ENCODE measurements around the gene UBE2S.
"Not testable (repeated sequence)": the region's sequence is repeated elsewhere in the genome, so short reads cannot be mapped to it uniquely, and the experiment has no call there.

The UBE2S gene

GRCh38 chr19:55440411-55441105 lies 33.0 kb upstream of the UBE2S start:
- in situ Hi-C loops (cut with HindIII; ENCODE audit: low sequenced_read_pairs), result no loop called here

- in situ Hi-C loops (cut with HindIII; ENCODE audit: low sequenced_read_pairs), result no loop called here
Measured at GRCh38 chr19:55439052-55439451, 31.5 kb upstream of the UBE2S start.

- in situ Hi-C loops (cut with HindIII; ENCODE audit: low sequenced_read_pairs), result no loop called here
Measured at GRCh38 chr19:55437410-55437809, 29.8 kb upstream of the UBE2S start.

DNA sequence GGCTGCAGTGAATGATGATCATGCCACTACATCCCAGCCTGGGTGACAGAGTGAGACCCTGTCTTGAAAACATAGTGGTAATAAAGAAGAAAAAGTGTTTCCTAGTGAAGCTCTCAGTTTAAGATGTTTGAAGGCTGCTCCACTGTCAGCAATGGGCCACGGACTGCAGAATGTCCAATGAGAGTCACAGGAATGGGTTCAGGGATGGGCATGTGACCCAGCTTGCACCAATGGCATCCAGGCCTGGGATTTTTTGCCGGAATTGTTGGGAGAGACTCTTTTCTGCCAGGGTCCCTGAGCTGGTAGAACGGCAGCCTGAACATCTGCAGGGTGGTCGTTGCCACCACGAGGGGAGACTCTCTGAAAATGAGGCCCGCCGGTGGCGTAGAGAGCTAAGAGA lies 29.3 kb upstream of the UBE2S start:
- in situ Hi-C loops (cut with HindIII; ENCODE audit: low sequenced_read_pairs), result no loop called here

GRCh38 chr19:55435020-55435419 lies 27.4 kb upstream of the UBE2S start:
- in situ Hi-C loops (cut with HindIII; ENCODE audit: low sequenced_read_pairs), result no loop called here

GRCh38 chr19:55434356-55434919 lies 26.9 kb upstream of the UBE2S start:
- in situ Hi-C loops (cut with HindIII; ENCODE audit: low sequenced_read_pairs), result no loop called here

- in situ Hi-C loops (cut with HindIII; ENCODE audit: low sequenced_read_pairs), result no loop called here
Measured at GRCh38 chr19:55433292-55433691, 25.7 kb upstream of the UBE2S start.

DNA sequence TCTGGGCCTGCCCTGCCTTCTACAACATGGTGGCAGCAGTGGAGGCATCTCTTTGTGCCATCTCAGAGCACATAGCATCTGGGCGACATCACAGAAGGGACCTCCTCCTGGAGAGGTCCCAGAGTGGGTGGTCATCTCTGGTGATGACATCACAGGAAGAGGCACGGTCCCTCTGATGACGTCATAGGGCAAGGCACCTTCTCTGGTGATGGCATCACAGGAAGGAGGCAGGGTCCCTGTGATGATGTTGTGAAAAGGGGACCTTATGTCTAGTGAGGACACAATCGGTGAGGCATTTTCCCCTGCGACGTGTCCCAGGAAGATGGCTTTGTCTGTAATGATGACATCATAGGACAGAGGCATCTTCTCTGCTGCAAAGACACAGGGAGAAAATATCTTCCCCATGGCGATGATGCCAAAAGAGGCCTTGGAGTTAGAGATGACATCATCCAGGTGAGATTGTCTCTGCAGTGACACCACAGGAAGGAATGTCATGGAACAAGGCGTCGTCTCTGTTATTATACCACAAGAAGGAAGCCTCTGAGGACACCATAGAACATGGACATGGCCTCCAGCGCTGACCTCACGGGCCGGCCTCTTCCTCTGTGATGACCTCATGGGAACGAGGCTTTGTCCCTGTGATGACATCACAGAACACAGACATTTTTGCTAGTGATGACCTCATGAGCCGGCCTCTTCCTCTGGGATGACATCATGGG lies 24.8 kb upstream of the UBE2S start:
- in situ Hi-C loops (cut with HindIII; ENCODE audit: low sequenced_read_pairs), result no loop called here

- in situ Hi-C loops (cut with HindIII; ENCODE audit: low sequenced_read_pairs), result no loop called here
Measured at GRCh38 chr19:55431183-55431582, 23.6 kb upstream of the UBE2S start.

DNA sequence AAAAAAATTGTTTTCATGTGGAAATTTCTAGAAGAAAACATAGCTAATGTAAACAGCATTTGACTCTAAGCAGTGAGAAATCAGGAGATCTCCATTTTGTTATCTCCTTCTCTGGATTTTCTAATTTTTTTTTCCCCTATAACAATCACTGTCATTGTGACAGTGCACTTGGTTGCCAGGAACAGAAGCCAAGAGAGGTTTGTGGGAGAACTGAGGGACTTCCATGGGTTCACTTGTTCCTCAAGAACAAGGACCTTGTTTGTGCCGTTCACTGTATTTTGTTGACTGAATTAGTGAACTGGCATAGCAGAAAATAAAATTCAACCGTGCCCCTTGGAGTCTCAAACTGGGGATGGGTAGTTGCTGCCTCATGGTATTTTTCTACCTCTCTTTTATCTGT lies 18.5 kb upstream of the UBE2S start:
- in situ Hi-C loops (cut with HindIII; ENCODE audit: low sequenced_read_pairs), result no loop called here

DNA sequence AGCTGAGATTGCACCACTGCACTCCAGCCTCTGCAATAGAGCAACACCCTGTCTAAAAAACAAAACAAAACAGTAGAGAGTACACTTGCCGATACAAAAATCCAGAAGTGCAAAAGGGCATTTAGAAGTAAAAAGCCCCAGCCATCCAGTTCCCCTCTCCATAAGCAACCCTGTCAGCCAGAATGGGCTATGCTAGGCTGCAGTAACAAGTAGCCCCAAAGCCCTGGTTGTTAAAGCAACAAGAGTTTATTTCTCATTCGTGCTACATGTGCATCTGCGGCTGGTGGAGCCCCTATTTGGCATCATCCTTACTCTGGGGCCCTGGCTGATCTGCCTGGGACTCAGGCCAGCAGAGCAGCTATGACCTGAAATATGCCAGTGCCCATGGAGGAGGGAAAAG lies 16.9 kb upstream of the UBE2S start:
- in situ Hi-C loops (cut with HindIII; ENCODE audit: low sequenced_read_pairs), result no loop called here

GRCh38 chr19:55423225-55424005 lies 15.8 kb upstream of the UBE2S start:
- in situ Hi-C loops (cut with HindIII; ENCODE audit: low sequenced_read_pairs), result no loop called here

DNA sequence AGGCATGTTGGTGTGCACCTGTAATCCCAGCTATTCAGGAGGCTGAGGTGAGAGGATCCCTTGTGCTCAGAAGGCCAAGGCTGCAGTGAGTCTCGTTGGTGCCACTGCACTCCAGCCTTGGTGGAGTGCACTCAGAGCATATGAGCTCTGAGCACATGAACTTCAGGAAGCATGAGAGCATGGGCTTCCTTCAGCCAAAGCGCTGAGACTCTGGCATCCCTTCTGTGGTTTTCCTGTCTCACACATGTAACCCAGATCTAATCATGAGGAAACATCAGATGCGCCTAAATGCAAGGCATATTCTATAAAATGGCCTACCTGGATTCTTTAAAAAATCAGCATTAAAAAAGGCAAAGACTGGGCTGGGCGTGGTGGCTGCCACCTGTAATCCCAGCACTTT lies 13.7 kb upstream of the UBE2S start:
- in situ Hi-C loops (cut with HindIII; ENCODE audit: low sequenced_read_pairs), result not testable (repeated sequence)

DNA sequence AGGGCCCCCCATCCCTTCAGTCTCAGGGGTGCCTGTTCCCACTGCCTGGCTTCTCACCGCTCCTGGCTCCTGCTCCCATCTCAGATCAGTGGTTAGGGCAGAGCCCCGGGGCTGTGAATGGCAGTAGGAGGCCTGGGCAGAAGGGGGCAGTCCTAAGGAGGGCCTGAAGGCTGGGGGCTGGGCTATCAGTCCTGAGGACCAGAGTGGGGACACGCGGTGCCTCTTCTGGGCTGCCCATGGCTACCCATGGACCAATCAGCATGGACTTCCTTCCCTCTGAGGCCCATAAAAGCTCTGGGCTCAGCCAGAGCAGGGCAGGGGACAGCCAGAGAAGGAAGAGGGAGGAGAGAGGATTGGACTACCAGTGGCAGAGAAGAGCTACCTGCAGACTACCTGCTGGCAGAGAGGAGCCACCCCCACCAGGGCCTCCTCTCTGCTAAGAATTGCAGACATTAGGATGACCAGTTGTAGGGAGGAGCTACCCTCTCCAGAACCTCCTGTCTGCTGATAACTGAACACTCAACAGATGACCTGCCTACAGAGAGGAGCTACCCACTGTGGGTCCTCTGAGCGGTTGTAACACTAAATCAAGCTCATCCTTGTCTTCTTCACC lies 12.1 kb upstream of the UBE2S start:
- in situ Hi-C loops (cut with HindIII; ENCODE audit: low sequenced_read_pairs), result no loop called here

DNA sequence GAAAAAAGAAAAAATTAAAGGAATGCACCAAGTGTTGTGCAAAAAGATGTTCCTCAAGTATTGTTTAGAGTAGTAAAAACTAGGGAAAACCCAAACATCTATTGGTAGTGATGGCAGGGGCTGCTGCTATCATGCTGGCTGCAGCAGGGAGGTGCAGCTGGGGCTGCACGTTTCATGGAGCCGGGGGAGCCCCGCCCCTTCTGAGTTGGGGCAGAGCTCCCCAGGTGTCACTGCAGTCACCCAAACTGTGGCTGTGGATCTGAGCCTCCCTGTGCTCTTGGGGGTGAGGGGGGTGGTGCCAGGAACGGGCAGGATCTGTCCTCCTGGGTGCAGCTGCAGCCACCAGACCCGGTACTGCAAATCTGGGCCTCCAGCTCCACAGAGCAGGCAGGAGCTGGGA lies 11.5 kb upstream of the UBE2S start:
- in situ Hi-C loops (cut with HindIII; ENCODE audit: low sequenced_read_pairs), result no loop called here

DNA sequence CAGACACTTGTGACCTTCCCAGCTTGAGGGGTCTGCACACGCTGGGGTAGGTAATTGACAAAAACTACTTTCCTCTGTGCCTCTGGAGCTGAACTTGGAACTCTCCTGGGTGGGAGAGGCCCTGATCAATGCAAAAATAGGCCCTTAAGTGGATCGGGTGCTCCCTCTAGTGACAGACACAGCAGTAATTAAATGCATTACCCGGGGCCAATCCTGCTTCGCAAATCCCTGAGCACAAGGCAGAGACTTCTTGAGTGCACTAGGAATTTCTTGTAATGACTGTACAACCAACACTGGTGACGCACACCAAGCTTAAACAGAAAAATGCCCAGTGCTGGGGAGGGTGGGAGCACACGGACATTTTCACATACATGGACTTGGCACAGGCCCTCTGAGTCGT lies 10.6 kb upstream of the UBE2S start:
- in situ Hi-C loops (cut with HindIII; ENCODE audit: low sequenced_read_pairs), result no loop called here

GRCh38 chr19:55410168-55410567 lies 2.6 kb upstream of the UBE2S start:
- in situ Hi-C loops (cut with HindIII; ENCODE audit: low sequenced_read_pairs), result no loop called here

DNA sequence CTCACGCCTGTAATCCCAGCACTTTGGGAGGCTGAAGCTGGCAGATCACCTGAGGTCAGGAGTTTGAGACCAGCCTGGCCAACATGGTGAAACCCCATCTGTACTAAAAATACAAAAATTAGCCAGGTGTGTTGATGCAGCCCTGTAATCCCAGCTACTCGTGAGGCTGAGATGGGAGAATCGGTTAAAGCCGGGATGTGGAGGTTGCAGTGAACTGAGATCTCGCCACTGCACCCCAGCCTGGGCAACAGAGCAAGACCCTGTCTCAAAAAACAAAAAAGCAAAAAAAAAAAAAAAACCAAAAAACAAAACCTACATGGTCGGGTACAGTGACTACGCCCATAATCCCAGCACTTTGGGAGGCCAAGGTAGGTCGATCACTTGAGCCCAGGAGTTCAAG lies 1.6 kb upstream of the UBE2S start:
- in situ Hi-C loops (cut with HindIII; ENCODE audit: low sequenced_read_pairs), result not testable (repeated sequence)

- in situ Hi-C loops (cut with HindIII; ENCODE audit: low sequenced_read_pairs), result no loop called here
Measured at GRCh38 chr19:55408533-55408872, 915 bp upstream of the UBE2S start.

DNA sequence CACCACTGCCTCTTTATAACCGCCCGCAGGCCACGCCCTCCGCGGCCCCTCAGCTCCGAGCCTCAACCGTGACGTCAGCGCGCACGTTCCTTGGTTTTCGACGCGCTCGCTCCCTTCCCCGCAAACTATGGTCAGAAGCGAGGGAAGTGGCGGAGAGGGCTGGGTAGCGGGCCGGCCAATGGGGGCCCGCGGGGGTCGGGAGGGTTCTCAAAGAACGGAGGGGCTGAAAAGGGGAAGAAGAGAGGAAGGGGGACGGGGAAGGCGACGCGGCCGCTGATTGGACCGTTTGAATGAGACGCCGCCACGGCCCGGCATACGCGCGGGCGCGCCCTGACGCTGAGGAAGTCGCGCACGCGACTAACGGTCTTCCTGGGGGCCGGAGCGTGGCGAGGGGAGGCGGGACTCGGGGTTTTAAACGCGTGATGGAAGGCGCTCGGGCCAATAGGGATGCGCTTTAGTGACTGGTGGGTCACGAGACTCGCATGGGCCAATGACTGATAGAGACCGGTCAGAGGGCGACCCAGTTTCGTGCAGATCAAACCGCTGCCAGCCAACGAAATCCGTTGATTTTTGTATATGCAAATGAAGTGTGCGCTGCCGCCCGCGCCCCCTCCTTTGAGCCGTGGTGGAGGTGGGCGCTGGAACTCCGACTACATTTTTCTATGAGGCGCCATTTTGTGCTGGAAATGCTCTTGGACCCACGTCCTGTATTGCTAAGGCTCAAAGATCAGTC lies 378 bp upstream of the UBE2S start:
- in situ Hi-C loops (cut with HindIII; ENCODE audit: low sequenced_read_pairs), result no loop called here
